HG03196 (cell line): ENCODE results near the gene AXDND1.
"Not testable (repeated sequence)": the region's sequence is repeated elsewhere in the genome, so short reads cannot be mapped to it uniquely, and the experiment has no call there.

Source experiments
- ATAC-seq: cut with Tn5 transposase; IDR thresholded peaks from one replicate; pipeline ENCODE4 v1.9.1; 2021; ENCODE audit not compliant: unreplicated experiment

The AXDND1 gene

DNA sequence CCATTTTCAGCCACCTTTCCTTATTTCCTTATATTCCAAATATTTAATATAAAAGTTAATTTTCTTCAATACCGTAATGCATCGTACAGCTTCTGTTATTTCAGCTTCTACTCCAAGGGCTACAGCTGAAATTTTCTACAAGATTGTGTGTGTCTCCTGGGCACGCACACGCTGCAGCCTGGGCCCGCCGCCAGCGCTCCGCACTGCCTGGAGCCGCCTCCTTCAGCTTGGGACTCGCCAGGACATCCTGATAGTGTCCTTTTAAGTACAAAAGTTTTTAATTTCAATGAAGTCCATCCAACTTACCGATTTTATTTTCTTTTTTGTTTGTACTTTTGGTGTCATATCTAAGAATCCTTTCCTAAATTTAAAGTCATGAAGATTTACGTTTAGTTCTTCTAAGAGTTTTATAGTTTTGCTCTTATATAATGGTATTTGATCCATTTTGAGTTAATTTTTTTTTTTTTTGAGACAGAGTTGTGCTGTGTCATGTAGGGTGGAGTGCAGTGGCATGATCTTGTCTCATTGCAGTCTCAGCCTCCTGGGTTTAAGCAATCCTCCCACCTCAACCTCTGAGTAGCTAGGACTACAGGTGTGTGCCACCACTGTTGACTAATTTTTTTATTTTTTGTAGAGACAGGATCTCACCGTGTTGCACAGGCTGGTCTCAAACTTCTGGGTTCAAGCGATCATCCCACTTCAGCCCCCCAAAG is 82.8 kb downstream of the AXDND1 start:
- ATAC-seq, result no peak

GRCh38 chr1:179459606-179460206 is 93.9 kb downstream of the AXDND1 start:
- not testable (repeated sequence) for ATAC-seq

DNA sequence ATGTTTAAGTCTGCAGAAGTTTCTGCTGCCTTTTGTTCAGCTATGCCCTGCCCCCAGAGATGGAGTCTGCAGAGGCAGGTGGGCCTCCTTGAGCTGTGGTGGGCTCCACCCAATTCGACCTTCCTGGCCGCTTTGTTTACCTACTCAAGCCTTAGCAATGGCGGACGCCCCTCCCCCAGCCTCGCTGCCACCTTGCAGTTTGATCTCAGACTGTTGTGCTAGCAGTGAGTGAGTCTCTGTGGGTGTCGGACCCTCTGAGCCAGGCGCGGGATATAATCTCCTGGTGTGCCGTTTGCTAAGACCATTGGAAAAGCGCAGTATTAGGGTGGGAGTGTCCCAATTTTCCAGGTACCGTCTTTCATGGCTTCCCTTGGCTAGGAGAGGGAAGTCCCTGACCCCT is 99.9 kb downstream of the AXDND1 start:
- not testable (repeated sequence) for ATAC-seq

DNA sequence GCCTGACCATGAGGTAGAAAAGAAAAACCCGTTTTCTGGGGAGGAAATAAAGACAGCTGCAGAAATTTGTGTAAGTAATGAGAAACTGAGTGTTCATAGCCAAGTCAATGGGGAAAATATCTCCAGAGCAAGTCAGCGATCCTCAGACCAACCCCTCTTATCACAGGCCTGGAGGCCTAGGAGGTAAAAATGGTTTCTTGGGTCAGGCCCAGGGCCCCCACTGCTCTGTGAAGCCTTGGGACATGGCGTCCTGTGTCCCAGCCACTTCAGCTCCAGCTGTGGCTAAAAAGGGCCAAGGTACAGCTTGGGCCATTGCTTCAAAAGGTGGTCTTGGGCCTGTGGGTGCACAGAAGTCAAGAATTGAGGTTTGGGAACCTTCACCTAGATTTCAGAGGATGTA is 108.9 kb downstream of the AXDND1 start:
- no peak for ATAC-seq

DNA sequence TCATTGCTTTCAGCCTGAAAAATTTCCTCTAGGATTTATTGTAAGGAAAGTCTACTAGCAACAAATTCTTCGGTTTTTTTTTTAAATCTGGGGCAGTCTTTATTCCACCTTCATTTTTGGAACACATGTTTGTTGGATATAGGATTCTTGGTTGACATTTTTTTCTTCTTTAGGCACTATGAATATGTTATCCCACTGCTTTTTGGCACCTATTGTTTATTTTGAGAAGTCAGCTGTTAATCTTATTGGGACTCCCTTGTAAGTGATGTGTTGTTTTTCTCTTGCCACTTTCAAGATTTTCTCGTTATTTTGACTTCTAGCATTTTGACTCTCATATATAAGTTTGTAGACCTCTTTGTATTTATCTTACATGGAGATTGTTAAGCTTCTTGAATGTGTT is 110.7 kb downstream of the AXDND1 start:
- ATAC-seq, result no peak

DNA sequence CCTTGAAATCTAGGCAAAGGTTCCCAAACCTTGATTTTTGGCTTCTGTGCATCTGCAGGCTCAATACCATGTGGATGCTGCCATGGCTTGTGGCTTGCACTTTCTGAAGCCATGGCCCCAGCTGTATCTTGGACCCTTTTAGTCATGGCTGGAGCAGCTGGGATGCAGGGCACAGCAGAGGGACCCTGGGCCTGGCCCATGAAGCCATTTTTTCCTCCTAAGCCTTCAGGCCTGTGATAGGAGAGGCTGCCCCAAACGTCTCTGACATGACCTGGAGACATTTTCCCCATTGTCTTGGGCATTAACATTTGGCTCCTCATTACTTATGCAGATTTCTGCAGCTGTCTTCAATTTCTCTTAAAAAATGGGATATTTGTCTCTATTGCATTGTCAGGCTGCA is 112.6 kb downstream of the AXDND1 start:
- no peak for ATAC-seq

DNA sequence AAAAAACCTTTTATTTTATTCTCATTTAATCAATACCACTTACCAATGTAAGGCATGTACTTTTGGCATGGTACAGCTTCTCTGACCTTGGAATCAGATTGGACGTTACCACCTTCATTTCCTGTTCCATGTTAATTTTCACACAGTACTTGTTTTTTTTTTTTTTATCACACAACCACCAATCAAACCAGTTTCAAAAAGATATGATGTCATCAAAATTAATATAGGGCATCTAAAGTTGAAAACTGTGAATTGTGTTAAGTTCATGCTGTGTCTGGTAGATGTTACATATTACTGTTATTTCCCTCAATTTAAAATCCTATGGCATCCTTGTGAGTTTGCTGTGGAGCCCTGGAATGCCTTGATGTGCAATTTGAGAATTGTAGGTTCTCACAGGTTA is 124.8 kb downstream of the AXDND1 start:
- no peak for ATAC-seq

GRCh38 chr1:179493323-179493722 is 127.6 kb downstream of the AXDND1 start:
- ATAC-seq, result no peak

- ATAC-seq, result no peak
These were observed 140.4 kb downstream of the AXDND1 start for GRCh38 chr1:179506199-179506598.

DNA sequence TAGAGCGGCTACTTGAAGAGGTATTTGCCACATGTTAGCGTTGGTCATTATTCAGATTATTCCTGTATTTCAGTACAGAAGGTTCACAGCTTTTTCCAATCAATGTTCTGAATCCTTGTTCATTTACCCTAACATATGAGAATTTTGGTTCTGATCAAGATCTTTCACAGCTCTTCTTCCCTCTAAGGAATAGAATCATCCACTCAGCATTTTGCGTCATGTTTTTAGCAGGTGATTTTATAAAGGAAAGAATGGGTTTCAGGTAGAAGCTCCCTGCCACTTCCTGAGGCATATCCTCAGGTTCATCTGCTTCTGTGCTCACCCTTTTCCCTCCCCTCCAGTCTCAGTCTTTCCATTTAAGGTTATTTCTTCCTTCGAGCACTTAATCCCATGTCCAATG is 143.6 kb downstream of the AXDND1 start:
- ATAC-seq, result no peak

GRCh38 chr1:179510038-179510437 is 144.3 kb downstream of the AXDND1 start:
- no peak for ATAC-seq

GRCh38 chr1:179516976-179517705 is 151.4 kb downstream of the AXDND1 start:
- no peak for ATAC-seq

GRCh38 chr1:179518544-179518943 is 152.8 kb downstream of the AXDND1 start:
- not testable (repeated sequence) for ATAC-seq

GRCh38 chr1:179529482-179530195 is 163.9 kb downstream of the AXDND1 start:
- no peak for ATAC-seq

DNA sequence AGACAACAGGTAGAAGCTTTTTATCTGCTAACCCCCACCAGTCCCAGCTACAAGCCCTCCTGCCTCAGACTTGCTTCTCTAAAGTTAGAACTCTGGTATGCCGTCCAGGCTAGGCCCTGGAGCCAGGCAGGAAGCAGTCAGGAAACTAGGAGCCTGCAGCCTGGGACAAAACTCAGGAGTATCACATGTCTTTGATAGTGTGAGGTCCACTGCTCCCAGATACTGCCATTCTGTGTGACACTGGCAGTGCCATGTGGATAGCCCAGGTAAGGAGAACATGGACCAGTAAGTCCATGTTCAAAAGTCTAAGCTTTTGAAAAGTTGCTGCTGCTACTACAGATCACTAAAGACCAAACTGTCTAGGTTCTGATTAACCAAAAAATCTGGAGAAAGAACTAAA is 164.6 kb downstream of the AXDND1 start:
- no peak for ATAC-seq

DNA sequence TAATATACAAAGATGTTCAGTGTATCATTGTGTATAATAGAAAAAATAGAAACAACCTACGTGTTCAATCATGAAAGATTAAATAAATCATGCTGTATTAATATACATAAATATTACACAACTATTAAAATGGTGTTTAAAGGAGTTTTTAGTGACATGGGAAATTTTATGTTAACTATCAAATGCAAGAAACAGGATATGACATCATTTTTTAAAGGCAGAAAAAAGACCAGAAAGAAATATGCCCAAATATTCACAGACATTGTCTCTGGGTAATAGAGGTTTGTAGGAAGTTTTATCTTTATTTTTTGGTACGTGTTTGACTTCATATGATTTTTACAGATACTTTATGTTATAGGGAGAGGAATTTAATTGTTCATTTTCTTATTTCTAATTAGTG is 176.0 kb downstream of the AXDND1 start:
- no peak for ATAC-seq

DNA sequence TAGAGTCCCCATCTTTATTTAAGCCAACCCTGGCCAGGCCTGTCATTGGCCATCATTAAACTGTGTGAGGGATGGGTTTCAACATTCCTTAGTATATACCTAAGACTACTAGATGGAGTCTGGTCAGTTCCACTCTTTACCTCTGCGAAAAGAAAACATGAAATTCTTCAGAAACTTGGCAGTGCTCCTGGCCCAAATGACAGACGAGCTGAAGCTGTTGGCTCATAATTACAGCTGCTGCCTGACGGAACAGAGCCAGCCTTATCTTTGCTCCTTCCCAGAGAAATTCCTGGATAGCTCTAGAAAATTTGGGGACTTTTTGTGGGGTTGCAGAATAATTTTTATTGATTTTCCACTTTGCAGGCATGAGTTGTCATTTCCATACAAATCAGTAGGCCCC is 179.6 kb downstream of the AXDND1 start:
- ATAC-seq, result no peak

- no peak for ATAC-seq
These were observed 181.3 kb downstream of the AXDND1 start for GRCh38 chr1:179547021-179547535.

GRCh38 chr1:179548666-179549367 is 183.0 kb downstream of the AXDND1 start:
- no peak for ATAC-seq

DNA sequence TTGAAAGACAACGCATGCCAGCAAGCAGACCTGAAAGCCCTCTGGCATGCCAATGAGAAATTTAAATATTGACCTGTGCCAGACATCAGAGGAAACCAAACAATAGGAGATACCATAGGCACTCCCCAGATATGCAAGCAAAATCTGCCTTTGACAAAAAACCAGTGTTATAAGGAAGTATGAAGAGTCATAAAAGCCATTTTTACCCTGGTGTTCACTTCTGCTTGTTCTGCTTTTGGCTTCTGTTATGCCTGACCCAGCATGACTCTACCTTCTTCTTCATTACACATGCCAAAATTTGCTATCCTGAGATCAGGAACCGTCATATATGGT is 183.6 kb downstream of the AXDND1 start:
- no peak for ATAC-seq
